ENCODE measurements around the gene DAPP1.

The DAPP1 gene

GRCh38 chr4:99832321-99832720 lies 15.7 kb downstream of the DAPP1 start:
- DNase-seq (ENCODE audit: low read depth), result peak; percentile 3
- no peak for TF ChIP-seq CTCF (IDR thresholded peaks at IDR 0.05; ENCODE audit: control insufficient read depth, extremely low read depth, insufficient read depth)
- no peak overlapping the region for H3K4me3 ChIP-seq (ENCODE audit: low read depth, low read length)

DNA sequence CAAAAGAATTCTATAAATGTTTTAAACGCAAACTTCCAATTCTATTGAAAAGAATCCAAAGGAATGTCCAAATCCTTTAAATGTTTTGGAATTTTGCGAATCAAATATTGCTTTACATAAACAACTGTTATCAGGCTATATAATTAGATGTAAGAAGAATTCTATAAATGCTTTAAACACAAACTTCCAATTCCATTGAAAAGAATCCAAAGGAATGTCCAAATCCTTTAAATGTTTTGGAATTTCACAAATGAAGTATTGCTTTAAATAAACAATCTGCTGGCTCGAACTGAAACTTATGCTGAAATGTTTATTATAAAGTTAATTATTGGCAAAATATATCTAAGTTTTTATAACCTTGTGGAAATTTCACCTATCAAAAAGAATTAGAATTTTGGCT lies 16.1 kb downstream of the DAPP1 start:
- H3K4me3 ChIP-seq (ENCODE audit: low read depth, low read length), result no peak overlapping the region
- no peak for TF ChIP-seq CTCF (IDR thresholded peaks at IDR 0.05; ENCODE audit: control insufficient read depth, extremely low read depth, insufficient read depth)
- DNase-seq (ENCODE audit: low read depth), result no peak

- no peak for DNase-seq (ENCODE audit: low read depth)
- TF ChIP-seq CTCF (IDR thresholded peaks at IDR 0.05; ENCODE audit: control insufficient read depth, extremely low read depth, insufficient read depth), result no peak
- H3K4me3 ChIP-seq (ENCODE audit: low read depth, low read length), result no peak overlapping the region
These were observed 17.1 kb downstream of the DAPP1 start for GRCh38 chr4:99833756-99834155.

DNA sequence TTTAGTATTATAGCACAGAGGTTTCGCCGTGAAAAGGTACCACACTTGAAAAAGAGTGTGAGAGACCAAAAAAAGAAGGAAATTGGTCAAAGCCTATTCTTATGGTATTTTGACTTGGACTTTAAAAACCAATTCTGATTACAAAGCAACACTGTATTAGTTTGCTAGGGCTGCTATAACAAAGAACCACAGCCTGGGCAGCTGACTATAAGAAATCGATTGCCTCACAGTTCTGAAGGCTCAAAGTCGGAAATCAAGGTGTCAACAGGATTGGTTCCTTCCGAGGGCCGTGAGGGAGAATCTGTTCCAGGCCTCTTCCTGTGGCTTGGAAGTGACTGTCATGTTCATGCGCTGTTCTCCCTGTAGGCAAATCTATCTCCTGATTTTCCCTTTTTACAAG lies 17.9 kb downstream of the DAPP1 start:
- no peak for DNase-seq (ENCODE audit: low read depth)
- TF ChIP-seq CTCF (IDR thresholded peaks at IDR 0.05; ENCODE audit: control insufficient read depth, extremely low read depth, insufficient read depth), result no peak
- no peak overlapping the region for H3K4me3 ChIP-seq (ENCODE audit: low read depth, low read length)

- no peak for TF ChIP-seq CTCF (IDR thresholded peaks at IDR 0.05; ENCODE audit: control insufficient read depth, extremely low read depth, insufficient read depth)
- no peak overlapping the region for H3K4me3 ChIP-seq (ENCODE audit: low read depth, low read length)
- no peak for DNase-seq (ENCODE audit: low read depth)
These were observed 19.3 kb downstream of the DAPP1 start for GRCh38 chr4:99835942-99836341.

DNA sequence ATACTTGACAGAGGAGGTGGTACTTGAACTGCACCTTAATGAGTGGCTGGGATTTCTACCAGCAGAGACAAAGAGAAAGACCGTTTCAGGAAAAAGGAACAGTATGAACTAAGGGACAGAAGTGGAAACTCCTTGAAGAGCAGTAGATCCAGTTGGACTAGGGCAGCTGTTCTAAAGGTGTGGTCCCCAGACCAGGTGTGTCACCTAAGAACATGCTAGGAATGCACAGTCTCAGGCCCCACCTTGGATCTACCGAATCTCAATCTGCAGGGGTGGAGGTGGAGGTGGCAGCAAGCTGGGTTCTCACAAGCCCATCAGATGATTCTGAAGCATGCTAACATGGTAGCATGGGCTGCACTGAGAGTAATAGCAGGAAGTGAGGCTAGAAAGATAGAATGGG lies 22.3 kb downstream of the DAPP1 start:
- no peak for DNase-seq (ENCODE audit: low read depth)
- TF ChIP-seq CTCF (IDR thresholded peaks at IDR 0.05; ENCODE audit: control insufficient read depth, extremely low read depth, insufficient read depth), result no peak
- no peak overlapping the region for H3K4me3 ChIP-seq (ENCODE audit: low read depth, low read length)

DNA sequence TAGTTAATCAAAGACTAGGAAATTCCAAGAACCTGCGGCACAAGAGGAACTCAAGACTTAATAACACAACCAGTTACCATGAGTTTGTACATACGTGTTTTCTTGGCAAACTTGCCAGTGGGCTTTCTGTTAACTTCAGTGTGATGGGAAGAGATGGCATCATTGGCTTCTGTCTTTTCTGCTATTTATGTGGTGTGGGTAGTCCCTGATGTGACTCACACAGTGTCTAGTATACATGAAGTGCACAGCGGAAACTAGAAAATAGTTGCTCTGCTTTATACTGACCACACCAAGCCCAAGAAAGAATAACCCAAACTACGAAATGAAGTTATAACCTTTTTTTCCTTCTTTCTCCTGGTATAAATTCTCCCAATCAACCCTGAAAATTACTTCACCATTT lies 24.5 kb downstream of the DAPP1 start:
- no peak for TF ChIP-seq CTCF (IDR thresholded peaks at IDR 0.05; ENCODE audit: control insufficient read depth, extremely low read depth, insufficient read depth)
- H3K4me3 ChIP-seq (ENCODE audit: low read depth, low read length), result no peak overlapping the region
- no peak for DNase-seq (ENCODE audit: low read depth)

Data from LNCaP clone FGC (cell line).